Mucosa of descending colon (tissue), 3 donors: ENCODE measurements around the gene MNT. TPM values are rescaled to one million over a fixed set of nuclear protein-coding genes. Genes with fewer than 3 reads are reported as not detected.

ENCODE experiments used
- ATAC-seq: fragments of 200-7000 bp; cut with Tn5 transposase; one replicate; pipeline ENCODE4 v1.9.1; 2020; ENCODE audit warnings: mild to moderate bottlenecking, moderate library complexity
- DNase-seq, 3 donors: peaks; one replicate each; pipeline ENCODE4 v3.0.0-alpha.2; 2020
- H3K36me3 ChIP-seq: fragments of 200-600 bp; one replicate; pipeline ENCODE4 v1.8.0; 2021; ENCODE audit warnings: low read depth, mild to moderate bottlenecking
- H3K4me1 ChIP-seq: fragments of 200-600 bp; one replicate; pipeline ENCODE4 v1.8.0; 2021; ENCODE audit warnings: low read depth, mild to moderate bottlenecking
- H3K4me3 ChIP-seq: fragments of 200-600 bp; one replicate; pipeline ENCODE4 v1.8.0; 2021; ENCODE audit warnings: mild to moderate bottlenecking
- H3K9me3 ChIP-seq: fragments of 200-600 bp; one replicate; pipeline ENCODE4 v1.8.0; 2021; ENCODE audit warnings: mild to moderate bottlenecking
- CTCF ChIP-seq: fragments of 200-600 bp; IDR thresholded peaks from one replicate; pipeline ENCODE4 v1.8.0; 2022; ENCODE audit warnings: antibody characterized with exemption, mild to moderate bottlenecking
- intact Hi-C, 2 donors: fragments of 100-400 bp; cut with DNase I in 1 of 2; cut with micrococcal nuclease in 1 of 2; formaldehyde crosslinking; loops; one replicate each; pipeline versions ENCODE4 v1.11.0 to v1.11.1; 2022; cut with DNase I, micrococcal nuclease
- total RNA-seq, 3 donors: library from RNA; stranded (reverse); fragmentation: NEBNext Ultra II Directional in 2 of 3; extraction: Animal tissue kit (Norgen Biotek cat#: 25700) in 2 of 3; gene quantifications; one replicate each; pipeline versions ENCODE4 v1.2.1 to v1.2.4, GENCODE V29; 2021 to 2023
- donor health status: DM: no; HTN: no; CAD: no; lungs with moderate emphysema.
- donor health status: DM: no; HTN: no; CAD: no.
- donor health status: DM: no; HTN: yes; CAD: no.

Gene MNT
- total RNA-seq, 3 donors from 2014 or later, result 22.8 to 39.1 (median 25.2) TPM

- no peaks in the 10 kb centered on the region for H3K36me3 ChIP-seq
- no peaks in the 10 kb centered on the region for H3K4me1 ChIP-seq
- no peak for DNase-seq
- ATAC-seq, result no peak
- TF ChIP-seq CTCF, result no peak
- no peaks in the 10 kb centered on the region for H3K9me3 ChIP-seq
- intact Hi-C loops, result no loop called here
- H3K4me3 ChIP-seq, result no peak overlapping the region
Measured at GRCh38 chr17:2344528-2344927, 56.3 kb downstream of the MNT start.

GRCh38 chr17:2343421-2343820, 57.4 kb downstream of the MNT start:
- Histone ChIP-seq H3K4me1 (no peaks in the 10 kb centered on the region), H3K36me3 (no peaks in the 10 kb centered on the region), H3K9me3 (no peaks in the 10 kb centered on the region), H3K4me3 (no peak overlapping the region)
- intact Hi-C loops, result no loop called here
- ATAC-seq, result peak; percentile 67
- TF ChIP-seq CTCF, result no peak
- peak in 1 of 3 donors; percentile 43 for DNase-seq

- TF ChIP-seq CTCF, result no peak
- no peak for ATAC-seq
- intact Hi-C loops, result no loop called here
- Histone ChIP-seq H3K36me3 (no peaks in the 10 kb centered on the region), H3K4me3 (no peak overlapping the region), H3K9me3 (no peaks in the 10 kb centered on the region), H3K4me1 (peaks cover 7% of the 10 kb centered on the region)
- DNase-seq, result no peak
Measured at GRCh38 chr17:2338315-2338657, 62.6 kb downstream of the MNT start.

GRCh38 chr17:2337544-2338314, 63.1 kb downstream of the MNT start:
- H3K4me1 ChIP-seq, result peaks cover 7% of the 10 kb centered on the region
- DNase-seq (peak; percentile 67 to 83 (median 77)), ATAC-seq (peak; percentile 62)
- H3K36me3 ChIP-seq, result no peaks in the 10 kb centered on the region
- H3K4me3 ChIP-seq, result peak overlapping the region; percentile 78
- H3K9me3 ChIP-seq, result no peaks in the 10 kb centered on the region
- no peak for TF ChIP-seq CTCF
- intact Hi-C loops, result no loop called here

GRCh38 chr17:2336852-2337543, 63.9 kb downstream of the MNT start, which contains the start of gene SGSM2:
TSS of gene SGSM2 (plus strand) at chr17:2337501. CDS start at chr17:2337689, 188 bp downstream.
- H3K4me3 ChIP-seq, result peak within 1 kb of the TSS; percentile 78
- H3K36me3 ChIP-seq, result peaks cover 2% of the 10 kb centered on the region
- peaks cover 7% of the 10 kb centered on the region for H3K4me1 ChIP-seq
- peak; percentile 62 for ATAC-seq
- TF ChIP-seq CTCF, result no peak
- peak; percentile 63 to 82 (median 79) for DNase-seq
- no peaks in the 10 kb centered on the region for H3K9me3 ChIP-seq
- intact Hi-C loops, result no loop called here
